Stimulated activated CD4-positive, alpha-beta T cell treated with anti-CD3 and anti-CD28 coated beads, Interleukin-4, amount 100 ng/mL, for 24 hours (primary cell): ENCODE measurements around the gene CD82.
A peak's percentile ranks its signal among the peaks of the same experiment; 100 is the strongest.
"Not testable (repeated sequence)": the region's sequence is repeated elsewhere in the genome, so short reads cannot be mapped to it uniquely, and the experiment has no call there.

Experiments used
- DNase-seq: peaks from one replicate; pipeline ENCODE4 v3.0.0-alpha.2; 2020

The CD82 gene

GRCh38 chr11:44535191-44535980 lies 30.1 kb upstream of the CD82 start:
- DNase-seq, result no peak

- no peak for DNase-seq
These were observed 28.5 kb upstream of the CD82 start for GRCh38 chr11:44536788-44537516.

- DNase-seq, result no peak
These were observed 27.8 kb upstream of the CD82 start for GRCh38 chr11:44537679-44538078.

DNA sequence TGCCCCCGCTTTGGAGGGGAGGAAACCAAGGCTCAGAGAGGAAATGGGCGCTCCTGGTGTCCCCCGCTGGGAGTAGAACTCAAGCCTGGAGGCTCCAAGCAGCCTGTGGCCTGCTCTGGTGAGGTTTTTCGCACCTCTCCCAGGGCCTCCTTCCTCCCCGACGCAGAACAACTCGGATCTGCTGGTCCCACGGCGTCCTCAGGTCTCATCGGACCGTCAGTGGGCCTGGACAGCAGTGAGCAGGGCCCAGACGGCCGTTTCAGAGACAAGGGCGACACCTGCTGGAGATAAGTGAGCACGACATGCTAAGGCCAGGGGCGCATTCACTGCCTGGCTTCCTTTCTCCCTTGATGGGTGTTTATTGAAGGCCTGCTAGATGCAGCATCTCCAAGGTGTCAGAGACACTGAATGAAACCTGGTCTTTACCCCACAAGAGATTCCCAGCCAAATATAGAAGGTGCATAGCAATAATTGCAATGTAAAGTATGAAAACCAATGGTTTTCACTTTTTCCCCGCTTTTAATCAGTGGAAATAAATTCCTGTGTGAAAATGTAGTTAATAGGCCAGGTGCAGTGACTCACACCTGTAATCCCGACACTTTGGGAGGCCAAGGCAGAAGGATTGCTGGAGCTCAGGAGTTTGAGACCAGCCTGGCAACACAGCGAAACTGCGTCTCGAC lies 26.9 kb upstream of the CD82 start:
- DNase-seq, result peak; percentile 80

- DNase-seq, result no peak
These were observed 25.5 kb upstream of the CD82 start for GRCh38 chr11:44539971-44540370.

DNA sequence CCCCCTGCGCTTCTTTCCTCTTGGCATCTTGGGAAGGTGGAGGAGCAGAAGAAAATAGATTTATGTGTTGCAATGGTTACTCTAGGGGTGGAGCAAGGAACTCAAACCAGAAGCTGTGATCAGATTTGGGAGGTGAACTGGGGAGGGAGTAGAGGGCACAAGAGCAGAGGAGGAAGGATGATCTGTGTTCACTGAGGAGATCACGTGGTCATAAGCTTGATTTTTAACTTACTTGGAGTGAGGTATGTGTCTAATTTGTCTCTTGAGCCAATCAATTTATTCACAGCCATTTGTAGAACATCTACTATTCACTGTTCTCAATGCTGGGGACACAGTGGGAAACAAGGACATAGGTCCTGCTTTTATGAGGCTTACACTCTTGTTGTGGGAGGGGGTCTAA lies 24.8 kb upstream of the CD82 start:
- DNase-seq, result no peak

GRCh38 chr11:44542372-44542771 lies 23.1 kb upstream of the CD82 start:
- DNase-seq, result no peak

DNA sequence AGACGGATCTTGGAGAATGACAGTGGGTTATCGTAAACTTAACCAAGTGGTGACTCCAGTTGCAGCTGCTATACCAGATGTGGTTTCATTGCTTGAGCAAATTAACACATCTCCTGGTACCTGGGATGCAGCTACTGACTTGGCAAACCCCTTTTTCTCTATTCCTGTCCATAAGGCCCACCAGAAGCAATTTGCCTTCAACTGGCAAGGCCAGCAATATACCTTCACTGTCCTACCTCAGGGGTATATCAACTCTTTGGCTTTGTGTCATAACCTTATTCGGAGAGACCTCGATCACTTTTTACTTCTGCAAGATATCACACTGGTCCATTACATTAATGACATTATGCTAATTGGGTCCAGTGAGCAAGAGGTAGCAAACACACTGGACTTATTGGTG lies 18.5 kb upstream of the CD82 start:
- DNase-seq, result not testable (repeated sequence)

DNA sequence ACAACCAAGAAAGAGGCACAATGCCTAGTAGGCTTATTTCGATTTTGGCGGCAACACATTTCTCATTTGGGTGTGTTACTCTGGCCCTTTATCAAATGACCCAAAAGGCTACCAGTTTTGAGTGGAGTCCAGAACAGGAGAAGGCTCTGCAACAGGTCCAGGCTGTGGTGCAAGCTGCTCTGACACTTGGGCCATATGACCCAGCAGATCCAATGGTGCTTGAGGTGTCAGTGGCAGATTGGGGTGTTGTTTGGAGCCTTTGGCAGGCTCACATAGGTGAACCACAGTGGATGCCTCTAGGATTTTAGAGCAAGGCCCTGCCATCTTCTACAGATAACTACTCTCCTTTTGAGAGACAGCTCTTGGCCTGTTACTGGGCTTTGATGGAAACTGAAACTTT lies 17.9 kb upstream of the CD82 start:
- DNase-seq, result not testable (repeated sequence)

- no peak for DNase-seq
These were observed 17.3 kb upstream of the CD82 start for GRCh38 chr11:44548032-44548695.

DNA sequence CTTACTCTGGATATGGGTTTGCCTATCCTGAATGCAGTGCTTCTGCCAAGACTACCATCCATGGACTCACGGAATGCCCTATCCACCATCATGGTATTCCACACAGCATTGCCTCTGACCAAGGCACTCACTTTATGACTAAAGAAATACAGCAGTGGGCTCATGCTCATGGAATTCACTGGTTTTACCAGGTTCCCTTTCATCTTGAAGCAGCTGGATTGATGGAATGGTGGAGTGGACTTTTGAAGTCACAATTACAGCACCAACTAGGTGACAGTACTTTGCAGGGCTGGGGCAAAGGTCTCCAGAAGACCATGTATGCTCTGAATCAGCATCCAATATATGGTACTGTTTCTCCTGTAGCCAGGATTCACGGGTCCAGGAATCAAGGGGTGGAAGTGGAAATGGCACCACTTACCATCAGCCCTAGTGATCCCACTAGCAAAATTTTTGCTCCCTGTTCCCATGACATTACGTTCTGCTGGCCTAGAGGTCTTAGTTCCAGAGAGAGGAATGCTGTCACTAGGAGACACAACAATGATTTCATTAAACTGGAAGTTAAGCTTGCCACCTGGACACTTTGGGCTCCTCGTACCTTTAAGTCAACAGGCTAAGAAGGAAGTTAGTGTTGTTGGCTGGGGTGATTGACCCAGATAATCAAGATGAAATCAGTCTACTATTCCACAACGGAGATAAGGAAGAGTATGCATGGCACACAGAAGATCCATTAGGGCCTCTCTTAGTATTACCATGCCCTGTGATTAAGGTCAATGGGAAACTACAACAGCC lies 16.3 kb upstream of the CD82 start:
- not testable (repeated sequence) for DNase-seq

DNA sequence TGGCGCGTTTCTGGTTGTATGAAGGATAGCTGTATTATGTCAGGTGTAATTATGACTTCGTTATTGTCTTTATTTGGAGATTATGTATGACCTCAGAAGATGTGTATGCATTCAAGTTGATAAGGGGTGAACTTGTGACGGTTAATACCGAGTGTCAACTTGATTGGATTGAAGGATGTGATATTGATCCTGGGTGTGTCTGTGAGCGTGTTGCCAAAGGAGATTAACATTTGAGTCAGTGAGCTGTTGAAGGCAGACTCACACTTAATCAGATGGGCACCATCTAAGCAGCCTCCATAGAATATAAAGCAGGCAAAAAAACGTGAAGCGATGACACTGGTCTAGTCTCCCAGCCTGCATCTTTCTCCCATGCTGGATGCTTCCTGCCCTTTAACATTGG lies 15.3 kb upstream of the CD82 start:
- no peak for DNase-seq

DNA sequence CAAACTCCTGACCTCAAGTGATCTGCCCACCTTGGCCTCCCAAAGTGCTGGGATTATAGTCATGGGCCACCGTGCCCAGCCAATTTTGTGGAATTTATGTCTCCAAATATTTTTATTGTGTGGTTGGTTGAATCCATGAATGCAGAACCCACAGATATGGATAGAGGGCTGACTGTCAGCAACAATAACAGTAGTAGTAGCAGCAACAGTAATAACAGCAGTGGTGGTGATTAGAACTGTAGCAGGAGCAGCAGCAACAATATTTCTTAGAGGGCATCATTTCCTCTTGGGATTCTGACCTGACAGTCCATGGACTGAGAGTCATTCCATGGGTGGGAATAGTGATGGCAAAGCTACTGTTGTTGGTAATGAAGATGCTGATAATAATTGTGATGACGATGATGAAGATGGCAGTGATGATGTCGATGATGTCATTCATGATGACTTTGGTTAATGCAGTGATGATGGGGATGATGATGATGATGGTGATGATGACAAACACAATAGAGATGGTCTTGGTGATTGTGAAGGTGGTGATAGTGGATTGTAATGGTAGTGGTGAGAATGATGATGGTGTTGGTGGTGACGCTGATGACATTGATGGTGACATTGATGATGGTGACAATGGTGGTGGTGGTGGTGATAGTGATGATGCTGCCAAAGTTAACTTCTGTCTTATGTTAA lies 13.9 kb upstream of the CD82 start:
- no peak for DNase-seq

DNA sequence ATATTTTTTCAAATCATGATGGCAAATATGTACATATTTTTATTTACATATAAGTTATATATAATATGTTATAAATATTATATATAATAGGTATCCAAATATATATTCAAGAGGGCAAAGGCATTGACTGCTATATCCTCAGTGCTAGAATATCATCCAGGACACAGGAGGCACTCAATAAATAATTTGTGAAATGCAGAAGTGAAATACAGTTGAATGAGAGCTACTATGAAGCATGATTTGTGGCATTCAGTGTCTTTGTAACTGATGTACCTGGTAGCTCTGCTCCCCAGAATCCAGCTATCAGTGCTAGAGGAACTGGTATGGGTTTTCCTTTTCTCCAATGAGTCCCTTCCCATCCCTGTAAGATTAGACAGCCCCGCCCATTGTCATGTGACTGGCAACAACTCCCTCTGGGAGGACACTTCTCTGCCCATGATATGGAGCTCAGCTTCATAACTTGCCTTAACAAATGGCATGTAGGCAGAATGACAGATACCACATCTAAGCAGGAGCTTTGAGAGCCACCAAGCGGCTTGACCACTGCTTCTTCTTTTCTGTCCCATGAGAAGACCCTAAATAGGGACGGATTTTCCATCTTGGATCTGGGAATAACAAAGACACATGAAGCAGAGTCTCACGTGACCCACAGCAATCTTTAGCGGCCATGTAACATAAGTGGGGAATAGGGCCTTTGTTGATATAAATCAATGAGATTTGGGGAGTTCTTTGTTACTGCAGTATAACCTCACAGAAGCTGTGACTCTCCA lies 10.2 kb upstream of the CD82 start:
- no peak for DNase-seq

DNA sequence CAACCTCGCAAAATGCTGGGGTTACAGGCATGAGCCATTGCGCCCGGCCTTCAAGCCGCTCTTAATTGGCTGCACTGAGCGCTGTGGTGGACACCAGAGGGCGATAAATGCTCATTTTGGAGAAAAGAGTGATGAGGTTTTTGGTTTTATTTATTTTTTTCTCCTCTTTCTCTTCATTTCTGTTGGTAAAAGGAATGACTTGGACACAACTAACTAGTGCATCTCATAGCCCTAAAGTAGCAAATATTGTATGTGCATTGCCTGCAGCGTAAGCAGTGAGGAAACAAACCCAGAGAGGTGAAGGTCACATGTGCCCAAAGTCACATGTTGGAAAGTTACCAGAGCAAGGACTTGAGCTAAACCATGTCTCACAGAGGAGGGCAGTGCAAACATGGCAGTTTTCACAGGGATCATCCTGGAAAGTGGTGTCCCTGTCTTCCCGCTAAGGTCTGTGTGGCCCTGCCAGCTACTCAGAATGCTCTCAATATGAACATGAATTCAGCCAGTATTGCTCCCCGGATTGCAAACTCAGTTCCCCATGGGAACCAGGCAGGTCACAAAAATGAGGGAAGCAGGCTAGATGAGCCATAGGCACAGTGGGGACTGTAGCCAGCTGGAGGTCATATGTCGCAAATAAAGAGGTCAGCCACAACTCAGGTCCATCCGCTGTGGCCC lies 8.6 kb upstream of the CD82 start:
- peak; percentile 78 for DNase-seq

- DNase-seq, result no peak
These were observed 8.0 kb upstream of the CD82 start for GRCh38 chr11:44557464-44557863.

DNA sequence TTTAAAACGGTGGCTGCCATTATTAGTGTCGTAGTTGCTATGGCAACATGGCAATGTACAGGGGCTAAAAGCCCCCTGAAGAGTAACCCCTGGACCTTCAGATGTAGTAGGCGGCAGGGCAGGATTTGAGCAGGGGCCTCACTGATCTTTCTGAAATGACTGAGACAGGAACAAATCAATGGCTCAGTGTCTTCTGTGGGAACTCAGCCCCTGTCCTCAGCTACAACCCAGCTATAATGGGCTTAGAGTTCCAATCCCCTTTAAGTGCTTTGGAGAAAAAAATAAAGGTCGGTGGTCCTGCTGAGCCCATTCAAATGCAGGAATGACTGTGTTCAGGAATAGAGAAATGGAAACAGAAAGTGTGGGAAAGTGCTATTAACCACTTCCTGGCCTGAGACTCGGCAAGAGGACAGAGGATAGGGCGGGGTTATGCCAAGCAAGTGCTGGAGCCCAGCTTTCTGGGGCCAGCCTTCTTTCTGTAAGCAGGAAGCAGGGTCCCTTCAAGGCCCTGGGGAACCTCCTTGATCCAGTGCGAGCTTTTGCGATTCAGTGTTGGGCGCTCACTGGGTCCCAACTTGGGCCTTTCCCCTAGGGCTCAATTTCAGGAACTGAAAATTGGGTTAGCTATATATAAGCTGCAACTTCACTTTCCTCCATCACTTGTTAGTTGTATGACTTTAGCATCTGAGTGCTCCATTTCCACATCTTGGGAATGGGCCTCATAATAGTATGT lies 6.1 kb upstream of the CD82 start:
- DNase-seq, result no peak

- not testable (repeated sequence) for DNase-seq
These were observed 5.5 kb upstream of the CD82 start for GRCh38 chr11:44559940-44560300.

GRCh38 chr11:44561275-44561805 lies 4.1 kb upstream of the CD82 start:
- DNase-seq, result no peak
